ENCODE data around the gene SLC25A3. TPM values are rescaled to one million over a fixed set of nuclear protein-coding genes. Genes with fewer than 3 reads are reported as not detected.

SLC25A3 gene
- 711 to 779 TPM (median 742 TPM) in 5 replicates for total RNA-seq (2022; extraction: Qiagen RNA extraction; ENCODE audit: low read depth)

DNA sequence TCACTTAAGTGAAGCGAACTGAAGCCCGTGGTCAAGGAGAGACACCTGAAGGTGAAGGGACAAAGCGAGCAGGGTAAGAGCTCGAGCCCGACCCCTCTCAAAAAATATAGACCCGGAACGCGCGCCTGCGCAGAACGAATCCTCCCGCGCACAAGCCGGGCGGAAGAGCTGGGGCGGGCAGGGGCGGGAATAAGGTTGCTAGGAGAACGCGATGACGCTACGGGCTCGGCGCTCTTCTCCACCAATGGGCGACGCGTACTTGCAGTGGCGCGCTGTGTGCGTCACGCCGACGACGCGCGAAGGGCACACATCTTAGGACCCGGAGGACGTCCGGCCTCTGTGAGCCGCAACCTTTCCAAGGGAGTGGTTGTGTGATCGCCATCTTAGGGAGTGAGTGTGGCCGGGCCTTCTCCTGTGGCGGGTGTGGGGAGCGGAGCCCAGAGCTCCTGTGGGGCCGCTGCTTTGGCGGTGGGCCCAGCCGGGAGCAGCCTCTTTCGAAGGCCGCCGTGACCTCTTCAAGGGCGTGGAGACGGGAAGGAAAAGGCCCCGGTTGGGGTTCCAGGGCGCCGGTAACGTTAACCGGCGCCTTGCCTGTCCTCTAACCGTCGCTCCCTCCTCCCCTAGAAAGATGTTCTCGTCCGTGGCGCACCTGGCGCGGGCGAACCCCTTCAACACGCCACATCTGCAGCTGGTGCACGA is at the start of gene SLC25A3:
Gene SLC25A3, plus strand, starts transcription at position 336 of the 699 bp plus-strand sequence. Its CDS starts 293 bp downstream, at position 629.

DNA sequence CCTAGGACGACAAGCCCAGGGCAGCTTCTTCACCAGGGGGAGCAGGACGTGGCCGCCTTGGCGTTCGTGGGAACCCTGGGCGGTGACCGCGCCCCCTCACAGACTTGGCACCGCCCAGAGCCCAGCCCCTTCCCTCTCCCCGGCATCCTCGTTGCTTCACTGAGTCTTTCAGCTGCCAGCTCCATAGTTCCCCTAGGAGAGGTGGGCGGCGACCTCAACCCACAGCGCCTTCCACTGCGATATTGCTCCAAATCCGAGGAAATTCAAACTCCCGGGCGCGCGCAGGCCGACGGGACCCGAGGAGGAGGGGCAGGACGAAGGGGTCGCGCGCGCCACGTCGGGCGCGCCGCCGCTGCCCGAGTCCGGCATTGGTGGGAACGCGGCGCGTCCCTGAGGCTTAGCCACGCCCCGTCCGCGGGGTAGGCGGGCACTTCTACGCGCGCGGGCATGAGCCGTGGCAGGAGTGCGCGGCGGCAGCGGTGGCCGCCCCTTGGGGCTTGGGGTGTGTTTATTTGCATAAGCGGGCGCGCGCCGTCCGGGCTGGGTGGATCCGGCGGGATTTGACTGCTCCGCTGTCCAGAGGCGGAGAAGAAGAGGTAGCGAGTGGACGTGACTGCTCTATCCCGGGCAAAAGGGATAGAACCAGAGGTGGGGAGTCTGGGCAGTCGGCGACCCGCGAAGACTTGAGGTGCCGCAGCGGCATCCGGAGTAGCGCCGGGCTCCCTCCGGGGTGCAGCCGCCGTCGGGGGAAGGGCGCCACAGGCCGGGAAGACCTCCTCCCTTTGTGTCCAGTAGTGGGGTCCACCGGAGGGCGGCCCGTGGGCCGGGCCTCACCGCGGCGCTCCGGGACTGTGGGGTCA is 51.5 kb downstream of the SLC25A3 start, which contains the start of the genes APAF1 and IKBIP:
Gene APAF1, plus strand, starts transcription at position 579 of the 860 bp plus-strand sequence. CDS start 3,070 bp downstream, outside the sequence.
Gene IKBIP, minus strand, starts transcription at position 77 of the 860 bp plus-strand sequence. CDS start 87 bp downstream, outside the sequence.

Other genes with a start within 250 kb of the SLC25A3 start
- 83.2 to 112 TPM (median 104 TPM) in 5 replicates for gene TMPO, start 78.1 kb upstream of the SLC25A3 start, total RNA-seq (2022; extraction: Qiagen RNA extraction; ENCODE audit: low read depth)
- 62.2 to 79.5 TPM (median 69.6 TPM) in 5 replicates for gene IKBIP, start 51.1 kb downstream of the SLC25A3 start, total RNA-seq (2022; extraction: Qiagen RNA extraction; ENCODE audit: low read depth)
- gene APAF1, start 51.6 kb downstream of the SLC25A3 start, total RNA-seq (2022; extraction: Qiagen RNA extraction; ENCODE audit: low read depth): 11.4 to 18.6 TPM (median 16.6 TPM) in 5 replicates

Data from A549 treated with DMSO at 1 μM for 4 hours (cell line).